WTC11 (cell line): ENCODE data around the gene SCUBE1.

Source experiments
- OVOL2 ChIP-seq: fragments of 250-450 bp; sonication (Bioruptor Pico); IDR thresholded peaks from 2 replicates; pipeline ENCODE4 v1.9.0; 2021; ENCODE audit warnings: mild to moderate bottlenecking, borderline replicate concordance
- ZNF138 ChIP-seq: sonication (generic); formaldehyde crosslinking; conservative IDR thresholded peaks from 2 replicates; pipeline ENCODE4 v1.8.1; 2022; ENCODE audit warnings: mild to moderate bottlenecking, moderate library complexity, missing genetic modification reagents

- TF ChIP-seq ZNF138 (CRISPR knock-in tag) (no peak), OVOL2 (CRISPR knock-in tag) (no peak)
Measured at GRCh38 chr22:43319661-43320486, 23.3 kb downstream of the SCUBE1 start.
